BJ (cell line): ENCODE results near the gene CHMP1A. TPM values are rescaled to one million over a fixed set of nuclear protein-coding genes. Genes with fewer than 3 reads are reported as not detected.

Experiments
- polyA plus RNA-seq: library from polyadenylated mRNA; depleted of rRNA; stranded (reverse); fragments of >200 nt; gene quantifications from 2 replicates; pipeline ENCODE4 v1.2.3, GENCODE V29; 2011; rRNA removed

The CHMP1A gene
- polyA plus RNA-seq, 1 experiment = 105 TPM

Other genes starting within 250 kb of the CHMP1A start
- gene ANKRD11, start 167.1 kb downstream of the CHMP1A start, polyA plus RNA-seq = 44.1 and 61.8 TPM in 2 replicates
- gene SPG7, start 149.3 kb downstream of the CHMP1A start, polyA plus RNA-seq = 36.3 and 45.0 TPM in 2 replicates
- 4,141 and 4,466 TPM in 2 replicates for gene RPL13, start 97.0 kb downstream of the CHMP1A start, polyA plus RNA-seq
- gene CPNE7, start 82.0 kb downstream of the CHMP1A start, polyA plus RNA-seq = 4.2 and 7.1 TPM in 2 replicates
- gene DPEP1, start 44.1 kb downstream of the CHMP1A start, polyA plus RNA-seq = not detected in 2 replicates
- gene SPATA33, start 128 bp upstream of the CHMP1A start, polyA plus RNA-seq = 2.6 TPM in 2 replicates
- gene CDK10, start 29.0 kb upstream of the CHMP1A start, polyA plus RNA-seq = 31.5 and 56.0 TPM in 2 replicates
- 2.8 and 5.3 TPM in 2 replicates for gene SPATA2L, start 44.0 kb upstream of the CHMP1A start, polyA plus RNA-seq
- gene VPS9D1, start 63.2 kb upstream of the CHMP1A start, polyA plus RNA-seq = 8.3 and 15.6 TPM in 2 replicates
- gene ZNF276, start 63.8 kb upstream of the CHMP1A start, polyA plus RNA-seq = 5.6 and 8.5 TPM in 2 replicates
- 8.9 and 13.4 TPM in 2 replicates for gene FANCA, start 158.9 kb upstream of the CHMP1A start, polyA plus RNA-seq
- gene SPIRE2, start 170.8 kb upstream of the CHMP1A start, polyA plus RNA-seq = 2.2 and 2.3 TPM in 2 replicates
- 131 and 219 TPM in 2 replicates for gene TCF25, start 215.9 kb upstream of the CHMP1A start, polyA plus RNA-seq